ENCODE measurements around the gene ADCY4.

Gene ADCY4

GRCh38 chr14:24272467-24272866 is 62.4 kb downstream of the ADCY4 start:
- no peak for DNase-seq

DNA sequence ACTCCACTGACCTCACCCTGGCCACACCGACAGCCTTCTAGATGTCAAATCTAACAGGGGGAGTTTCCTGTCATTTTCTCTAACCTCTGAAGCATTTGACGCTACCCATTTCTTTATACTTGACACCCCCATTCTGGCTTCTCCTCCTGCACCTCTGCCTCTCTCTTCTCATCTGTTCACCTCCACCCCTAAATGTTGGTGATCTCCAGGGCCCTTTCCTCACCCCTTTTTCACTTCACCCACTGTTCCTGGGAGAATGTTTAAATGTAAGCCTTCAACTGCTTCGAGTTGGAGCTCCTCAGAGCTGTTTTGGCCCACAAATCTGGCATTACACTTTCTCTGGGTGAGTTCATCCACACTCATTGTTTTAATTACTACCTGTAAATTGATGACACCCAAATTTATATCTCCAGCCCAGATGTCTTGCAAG is 63.0 kb downstream of the ADCY4 start:
- DNase-seq, result no peak

- peak; percentile 83 for DNase-seq
These were observed 63.6 kb downstream of the ADCY4 start, which contains the start of gene RABGGTA for GRCh38 chr14:24271134-24271833. Gene RABGGTA, minus strand, starts transcription at chr14:24271597. Its CDS starts 482 bp downstream, at chr14:24271115.

DNA sequence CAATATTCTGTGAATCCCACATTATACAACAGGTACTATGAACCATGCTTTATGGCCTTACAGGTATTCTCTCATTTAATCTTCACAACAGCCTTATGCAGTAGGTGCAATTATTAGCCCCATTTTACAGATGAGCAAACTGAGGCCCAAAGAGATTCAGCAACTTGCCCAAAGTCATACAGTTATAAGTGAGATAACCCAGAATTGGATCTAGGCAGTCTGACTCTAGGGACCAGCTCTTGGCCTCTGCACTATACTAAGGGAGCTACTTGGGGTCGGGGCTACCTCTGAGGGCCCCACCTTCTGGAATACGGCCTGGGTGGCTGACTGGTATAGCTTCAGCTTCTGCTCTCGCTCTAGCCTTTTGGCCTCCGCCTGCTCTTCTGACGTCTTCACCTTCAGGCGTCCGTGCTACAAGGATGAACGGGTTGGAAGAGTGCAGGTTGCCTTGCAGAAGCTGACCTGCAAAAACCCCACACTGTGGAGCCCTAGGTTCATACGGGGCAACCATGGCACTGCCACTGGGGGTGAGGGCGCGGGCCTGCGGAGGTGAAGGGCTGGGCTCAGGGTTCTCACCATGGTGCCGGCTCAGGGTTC is 64.2 kb downstream of the ADCY4 start:
- no peak for DNase-seq

DNA sequence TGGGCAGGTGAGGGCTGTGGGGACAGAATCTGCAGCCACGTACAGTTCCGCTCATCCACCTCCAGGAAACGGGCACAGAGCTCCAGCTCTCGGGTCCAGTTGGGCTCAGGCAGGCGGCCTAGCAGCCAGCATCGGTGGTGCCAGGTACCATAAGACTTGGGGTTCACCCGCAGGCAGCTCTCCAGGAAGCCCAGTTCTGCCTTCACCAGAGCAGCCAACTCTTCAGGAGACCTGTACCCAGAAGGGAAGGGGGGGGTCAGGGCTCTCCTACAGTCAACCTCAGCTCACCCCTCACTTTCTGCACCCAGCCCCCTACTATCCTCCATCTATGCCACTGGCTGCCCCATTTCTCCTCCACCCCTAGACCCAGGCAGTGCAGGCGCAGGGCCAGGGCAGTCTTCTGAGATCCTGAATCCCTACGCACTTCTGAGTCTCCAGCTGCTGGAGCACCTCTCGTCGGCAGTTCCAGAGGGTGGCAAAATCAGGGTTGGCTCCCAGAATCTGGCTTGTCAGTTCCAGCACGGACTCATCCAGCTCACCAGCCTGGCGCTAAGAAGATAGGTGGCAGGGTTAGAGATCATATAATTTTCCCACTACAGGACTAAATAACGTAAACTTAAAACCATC is 64.8 kb downstream of the ADCY4 start:
- DNase-seq, result no peak

DNA sequence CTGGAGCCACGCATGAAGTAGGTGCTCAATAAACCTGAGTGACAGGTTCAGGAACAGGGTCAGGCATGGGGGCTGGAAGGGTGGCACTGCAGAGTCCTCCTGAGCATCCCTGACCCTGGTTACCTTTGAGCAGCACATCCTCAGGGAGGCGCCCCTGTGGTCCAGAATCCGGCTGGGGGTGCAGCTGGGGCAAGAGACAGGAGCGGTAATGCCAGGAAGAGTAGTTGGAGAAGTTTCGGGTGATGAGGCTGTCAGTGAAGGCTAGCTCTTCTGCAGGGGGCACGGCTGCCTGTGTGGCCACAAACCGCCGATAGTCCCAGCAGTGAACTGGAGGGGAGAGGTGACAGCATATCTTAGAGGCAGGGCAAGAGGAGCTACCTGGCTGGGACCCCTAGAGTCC is 65.5 kb downstream of the ADCY4 start:
- no peak for DNase-seq
